Loucy (cell line): ENCODE results near the gene CCM2.

Experiments
- EZH2phosphoT487 ChIP-seq: fragments of 200-600 bp; IDR thresholded peaks from 2 replicates; pipeline ENCODE4 v1.6.1; 2018; ENCODE audit warnings: antibody characterized with exemption, mild to moderate bottlenecking, moderate library complexity, borderline replicate concordance
- TF ChIP-seq, protein P1 (sequence below): fragments of 200-600 bp; sonication (generic); conservative IDR thresholded peaks from 2 replicates; pipeline ENCODE4 v1.5.1; 2014; ENCODE audit warnings: mild to moderate bottlenecking, antibody characterized with exemption, low read length

DNA sequence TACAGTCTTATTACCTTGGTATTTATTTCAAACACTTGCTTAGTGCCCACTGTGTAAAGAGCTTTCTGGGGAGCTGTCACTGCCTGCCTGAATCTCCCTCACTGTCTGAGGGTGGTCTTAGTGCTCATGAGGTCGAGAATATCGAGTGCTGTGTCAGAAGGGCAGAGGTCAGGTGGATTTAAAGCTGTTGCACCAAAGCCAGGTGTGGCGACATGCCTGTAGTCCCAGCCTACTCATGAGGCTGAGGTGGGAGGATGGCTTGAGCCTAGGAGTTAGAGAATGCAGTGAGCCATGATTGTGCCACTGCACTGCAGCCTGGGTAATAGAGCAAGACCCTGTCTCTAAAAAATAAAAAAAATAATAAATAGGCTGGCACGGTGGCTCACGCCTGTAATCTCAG is 20.9 kb downstream of the CCM2 start:
- TF ChIP-seq, protein P1, sequence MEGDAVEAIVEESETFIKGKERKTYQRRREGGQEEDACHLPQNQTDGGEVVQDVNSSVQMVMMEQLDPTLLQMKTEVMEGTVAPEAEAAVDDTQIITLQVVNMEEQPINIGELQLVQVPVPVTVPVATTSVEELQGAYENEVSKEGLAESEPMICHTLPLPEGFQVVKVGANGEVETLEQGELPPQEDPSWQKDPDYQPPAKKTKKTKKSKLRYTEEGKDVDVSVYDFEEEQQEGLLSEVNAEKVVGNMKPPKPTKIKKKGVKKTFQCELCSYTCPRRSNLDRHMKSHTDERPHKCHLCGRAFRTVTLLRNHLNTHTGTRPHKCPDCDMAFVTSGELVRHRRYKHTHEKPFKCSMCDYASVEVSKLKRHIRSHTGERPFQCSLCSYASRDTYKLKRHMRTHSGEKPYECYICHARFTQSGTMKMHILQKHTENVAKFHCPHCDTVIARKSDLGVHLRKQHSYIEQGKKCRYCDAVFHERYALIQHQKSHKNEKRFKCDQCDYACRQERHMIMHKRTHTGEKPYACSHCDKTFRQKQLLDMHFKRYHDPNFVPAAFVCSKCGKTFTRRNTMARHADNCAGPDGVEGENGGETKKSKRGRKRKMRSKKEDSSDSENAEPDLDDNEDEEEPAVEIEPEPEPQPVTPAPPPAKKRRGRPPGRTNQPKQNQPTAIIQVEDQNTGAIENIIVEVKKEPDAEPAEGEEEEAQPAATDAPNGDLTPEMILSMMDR, result no peak
- no peak for TF ChIP-seq EZH2phosphoT487
